Right hindlimb (tissue), 1 donor: ENCODE measurements around the gene DGUOK.

Experiments
- DNase-seq: peaks from one replicate; pipeline ENCODE4 v3.0.0-alpha.2; 2018

DGUOK gene

DNA sequence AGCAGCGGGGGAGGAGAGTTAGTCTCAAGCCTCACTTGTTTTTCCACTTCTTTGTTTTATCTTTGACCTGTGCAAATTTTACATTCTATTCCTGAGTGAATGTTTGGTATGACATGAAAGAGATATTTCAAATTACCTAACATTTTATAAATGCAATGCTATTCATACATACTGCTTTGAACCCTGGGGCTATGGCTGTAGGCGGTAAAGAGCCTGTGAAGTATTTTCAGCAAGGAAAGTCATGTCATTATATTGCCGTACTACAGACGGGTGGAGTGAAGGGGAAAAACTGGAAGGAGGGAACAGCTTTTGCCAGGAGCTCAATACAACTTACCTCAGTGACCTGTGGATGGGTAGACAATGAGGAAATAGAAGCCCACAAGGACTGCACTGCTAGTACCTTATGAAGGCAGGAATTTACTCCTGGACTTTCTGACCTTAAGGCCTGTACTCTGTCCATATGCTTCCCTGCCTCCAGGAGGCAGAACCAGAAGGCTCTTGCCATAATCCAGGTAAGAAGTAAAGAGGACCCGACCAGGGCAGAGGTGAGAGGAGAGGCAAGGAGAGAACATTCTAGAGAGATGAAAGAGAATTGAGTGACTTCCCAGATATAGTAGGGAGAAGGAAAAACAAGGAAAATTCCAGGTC, 29.7 kb downstream of the DGUOK start:
- DNase-seq = no peak

DNA sequence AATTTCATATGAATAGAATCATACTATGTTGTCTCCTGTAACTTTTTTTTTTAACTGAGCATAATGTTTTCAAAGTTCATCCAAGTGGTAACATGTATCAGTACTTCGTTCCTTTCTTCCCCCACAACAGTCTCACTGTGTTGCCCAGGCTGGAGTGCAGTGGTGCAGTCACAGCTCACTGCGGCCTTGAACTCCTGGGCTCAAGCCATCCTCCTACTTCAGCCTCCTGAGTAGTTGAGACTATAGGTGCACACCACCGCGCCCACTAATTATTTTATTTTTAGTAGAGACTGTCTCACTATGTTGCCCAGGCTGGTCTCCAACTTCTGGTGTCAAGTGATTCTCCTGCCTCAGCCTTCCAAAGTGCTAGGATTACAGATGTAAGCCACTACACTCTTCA, 34.6 kb downstream of the DGUOK start:
- DNase-seq = no peak

DNA sequence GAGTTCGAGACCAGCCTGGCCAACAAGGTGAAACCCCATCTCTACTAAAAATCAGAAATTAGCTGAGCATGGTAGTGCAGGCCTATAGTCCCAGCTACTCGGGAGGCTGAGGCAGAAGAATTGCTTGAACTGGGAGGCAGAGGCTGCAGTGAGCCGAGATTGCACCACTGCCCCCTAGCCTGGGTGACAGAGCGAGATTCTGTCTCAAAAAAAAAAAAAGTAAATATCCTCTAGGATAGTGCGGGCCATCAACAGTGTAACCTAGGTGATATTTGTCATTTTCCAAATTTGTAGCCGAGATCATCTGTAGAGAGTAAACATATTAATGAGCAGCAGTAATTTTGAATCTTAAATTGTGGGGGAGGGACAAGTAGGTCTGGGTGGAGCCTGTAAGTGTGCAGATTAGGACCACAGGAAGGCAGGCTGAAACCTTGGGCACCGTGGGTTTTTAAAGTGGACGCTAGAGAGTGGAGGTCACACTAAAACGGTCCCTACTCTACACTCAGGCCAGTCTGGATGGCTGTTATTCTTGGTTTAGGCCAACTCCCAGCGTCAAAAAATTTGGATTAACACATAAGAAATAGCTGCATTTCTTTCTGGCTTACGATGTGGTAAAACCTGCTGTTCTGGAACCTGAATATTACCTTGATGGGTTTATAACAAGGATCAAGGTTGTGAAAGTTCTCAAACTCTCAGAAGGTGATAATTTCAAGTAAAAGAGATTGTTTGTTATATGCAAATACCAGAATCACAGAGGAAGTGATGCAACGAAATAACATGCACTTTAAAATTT, 35.3 kb downstream of the DGUOK start:
- no peak for DNase-seq

DNA sequence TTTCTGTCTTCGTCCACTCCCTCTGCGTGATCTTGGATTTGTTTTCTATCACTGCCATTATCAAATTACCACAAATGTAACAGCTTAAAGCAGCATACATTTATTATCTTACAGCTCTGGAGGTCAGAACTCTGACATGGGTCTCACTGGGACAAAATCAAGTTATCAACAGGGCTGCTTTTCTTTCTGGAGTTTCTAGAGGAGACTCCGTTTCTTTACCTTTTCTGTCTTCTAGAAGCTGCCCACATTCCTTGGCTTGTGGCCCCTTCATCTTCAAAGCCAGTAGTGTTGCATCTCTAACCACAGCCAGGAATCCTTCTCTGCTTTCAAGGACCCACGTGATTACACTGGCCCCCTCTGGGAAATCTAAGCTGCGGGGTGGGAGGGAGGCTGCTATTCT, 36.1 kb downstream of the DGUOK start:
- DNase-seq = no peak

DNA sequence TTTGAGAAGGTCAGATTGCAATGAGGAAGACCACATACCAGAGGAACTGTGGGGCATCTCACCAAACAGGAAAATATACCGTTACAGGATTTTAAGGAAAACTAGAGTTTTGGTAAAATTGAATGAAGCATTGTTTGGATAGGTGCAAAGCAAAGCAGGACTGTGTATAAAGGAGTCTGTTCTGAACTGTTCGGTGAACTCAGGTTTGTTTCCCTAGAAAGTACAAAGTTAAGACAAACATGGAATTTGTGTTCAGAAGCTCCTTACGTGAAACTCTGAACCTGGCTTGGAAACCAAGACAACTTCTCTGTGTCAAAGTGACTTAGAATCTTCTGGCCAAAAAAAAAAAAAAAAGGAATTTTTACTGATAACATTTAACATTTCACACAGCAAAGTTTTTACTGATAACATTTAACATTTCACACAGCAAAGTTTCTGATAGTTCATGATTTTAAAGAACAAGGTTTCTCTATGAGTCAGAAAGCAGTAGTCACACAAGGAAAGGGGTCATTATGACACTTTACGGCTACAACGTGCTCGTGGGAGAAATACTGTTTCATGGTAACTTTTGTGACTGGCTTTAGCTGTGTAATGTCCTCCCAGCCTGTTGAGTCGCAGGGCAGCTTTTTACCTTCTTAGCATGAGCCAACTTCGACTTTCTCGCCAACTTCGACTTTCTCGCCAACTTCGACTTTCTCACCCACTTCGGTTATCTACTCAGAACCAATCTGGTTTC, 36.9 kb downstream of the DGUOK start:
- DNase-seq = no peak

DNA sequence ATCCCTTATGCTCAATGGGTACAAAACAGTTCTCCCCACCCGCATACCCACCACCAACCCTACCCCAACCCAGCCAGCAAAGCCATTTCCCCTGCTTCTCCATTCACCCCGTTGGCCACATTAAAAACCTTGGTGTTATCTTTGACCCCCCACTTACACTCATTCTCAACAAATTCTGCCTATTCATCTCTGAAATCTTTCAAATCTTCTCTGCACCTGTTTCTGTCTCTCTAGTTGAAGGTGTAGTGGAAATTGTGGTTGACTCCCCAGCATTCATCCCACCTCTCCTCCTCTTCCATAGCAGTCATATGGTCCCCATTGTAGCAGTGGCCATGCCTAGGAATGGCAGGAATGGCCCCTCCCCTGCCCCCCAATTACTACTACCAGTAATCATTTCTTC, 37.5 kb downstream of the DGUOK start:
- no peak for DNase-seq

DNA sequence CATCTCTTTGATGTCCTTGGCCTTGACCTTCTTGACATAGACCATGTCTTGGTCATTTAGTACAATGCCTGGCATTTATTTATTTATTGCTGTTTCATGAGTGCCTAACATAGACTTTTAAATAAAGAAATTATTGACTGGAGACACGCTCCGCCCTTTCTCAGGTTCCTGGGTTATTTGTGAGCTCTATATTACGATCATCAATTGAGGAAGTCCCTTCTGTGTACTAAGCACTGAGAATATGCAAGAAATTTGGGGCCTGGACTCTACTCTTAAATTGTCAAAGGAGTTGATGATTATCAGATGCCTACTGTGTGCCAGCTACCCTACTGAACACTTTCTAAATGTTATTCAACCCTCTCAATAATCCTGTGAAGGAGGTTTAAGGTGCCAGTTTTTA, 38.4 kb downstream of the DGUOK start:
- no peak for DNase-seq

DNA sequence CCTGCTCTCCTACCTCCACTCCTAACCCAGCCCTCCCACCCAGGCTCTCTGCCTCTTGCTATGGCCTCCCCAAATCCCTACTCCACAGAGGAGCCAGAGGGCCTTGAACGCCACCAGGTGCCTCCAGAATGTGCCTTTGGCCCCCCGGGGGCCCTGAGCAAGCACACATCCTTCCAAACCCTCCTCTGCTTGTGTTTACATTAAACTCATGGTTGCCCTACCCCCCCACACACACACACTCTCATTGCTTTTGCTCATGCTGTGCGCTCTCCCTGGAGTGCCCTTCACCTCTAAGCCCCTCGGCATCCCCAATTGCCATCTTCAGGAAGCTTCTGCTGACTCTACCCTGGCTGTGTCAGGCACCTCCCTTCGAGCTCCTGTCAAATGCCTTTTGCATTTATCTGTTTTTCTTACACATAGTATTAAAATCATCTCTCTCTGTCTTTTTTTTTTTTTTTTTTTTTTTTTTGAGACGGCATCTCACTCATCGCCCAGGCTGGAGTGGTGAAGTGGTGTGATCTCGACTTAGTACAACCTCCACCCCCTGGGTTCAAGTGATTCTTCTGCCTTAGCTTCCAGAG, 41.8 kb downstream of the DGUOK start:
- DNase-seq = no peak

DNA sequence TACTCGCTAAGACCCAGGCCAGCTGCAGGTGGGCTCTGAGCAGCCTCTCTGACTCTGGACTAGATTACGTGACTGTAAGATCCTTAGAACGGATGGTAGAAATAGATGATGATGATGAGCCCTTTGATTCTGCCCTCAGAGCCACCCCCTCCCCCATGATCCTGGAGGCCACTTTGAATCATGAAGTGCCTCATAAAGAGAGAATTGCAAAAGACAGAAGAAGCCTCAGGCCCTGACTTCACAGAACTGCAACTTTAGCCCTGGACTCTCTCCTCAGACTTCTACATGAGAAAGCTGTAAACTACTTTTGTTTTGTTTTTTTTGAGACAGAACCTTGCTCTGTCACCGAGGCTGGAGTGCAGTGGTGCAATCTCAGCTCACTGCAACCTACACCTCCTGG, 42.7 kb downstream of the DGUOK start:
- DNase-seq = no peak

DNA sequence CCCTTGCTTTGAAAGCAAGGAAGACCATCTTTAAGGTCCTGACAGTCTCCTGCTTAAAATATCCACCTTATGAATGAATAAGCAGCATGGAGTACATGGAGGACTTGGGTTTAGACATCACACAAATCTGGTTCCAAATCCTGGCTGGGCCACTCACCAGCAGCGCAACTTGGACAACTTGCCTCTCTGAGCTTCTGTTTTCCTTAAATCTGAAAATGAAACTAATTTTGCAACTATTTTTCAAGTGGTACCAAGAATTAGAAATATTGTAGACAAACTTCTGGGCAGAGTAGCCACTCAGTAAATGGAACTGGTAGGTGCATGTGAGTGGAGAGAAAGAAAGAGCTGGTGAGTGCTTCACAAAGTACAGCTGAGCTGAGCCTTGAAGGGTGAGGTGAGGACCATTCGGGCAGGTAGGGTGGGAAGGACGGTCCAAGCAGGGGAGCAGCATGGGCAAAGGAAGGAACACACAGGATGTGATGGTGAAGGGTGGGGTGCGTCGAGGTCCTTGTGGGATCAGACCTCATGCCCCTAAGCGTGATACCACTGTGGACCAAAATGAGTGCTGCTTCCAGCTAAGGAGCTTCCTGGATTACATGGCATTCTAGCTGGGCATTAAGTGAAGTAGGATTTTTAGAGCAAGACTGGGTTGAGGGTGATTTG, 43.6 kb downstream of the DGUOK start:
- DNase-seq = no peak

DNA sequence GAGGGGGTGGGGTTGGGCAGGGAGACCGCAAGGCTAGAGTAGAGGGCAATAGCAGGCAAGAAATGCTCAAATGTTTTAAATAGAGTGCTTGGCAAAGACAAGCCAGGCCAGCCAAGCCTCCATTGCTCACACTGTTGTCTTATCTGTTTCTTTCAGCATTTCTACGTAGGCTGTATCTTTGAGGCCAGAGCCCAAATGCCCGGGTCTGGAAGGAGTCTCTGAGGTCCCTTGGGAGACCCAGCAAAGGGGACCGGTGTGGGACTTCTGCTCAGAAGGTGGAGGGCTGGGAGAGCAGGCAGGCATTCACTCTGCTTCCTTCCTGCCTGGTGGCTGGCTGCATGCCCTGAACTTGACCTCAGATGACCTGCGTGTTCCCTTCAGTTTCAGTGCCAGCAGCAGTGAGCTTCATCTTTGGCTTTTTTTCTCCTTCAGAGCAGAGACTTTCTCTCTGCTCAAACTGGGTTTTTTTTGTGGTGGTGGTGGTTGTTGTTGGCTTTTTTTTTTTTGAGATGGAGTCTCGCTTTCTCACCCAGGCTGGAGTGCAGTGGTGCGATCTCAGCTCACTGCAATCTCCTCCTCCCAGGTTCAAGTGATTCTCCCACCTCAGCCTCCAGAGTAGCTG, 44.3 kb downstream of the DGUOK start:
- no peak for DNase-seq

DNA sequence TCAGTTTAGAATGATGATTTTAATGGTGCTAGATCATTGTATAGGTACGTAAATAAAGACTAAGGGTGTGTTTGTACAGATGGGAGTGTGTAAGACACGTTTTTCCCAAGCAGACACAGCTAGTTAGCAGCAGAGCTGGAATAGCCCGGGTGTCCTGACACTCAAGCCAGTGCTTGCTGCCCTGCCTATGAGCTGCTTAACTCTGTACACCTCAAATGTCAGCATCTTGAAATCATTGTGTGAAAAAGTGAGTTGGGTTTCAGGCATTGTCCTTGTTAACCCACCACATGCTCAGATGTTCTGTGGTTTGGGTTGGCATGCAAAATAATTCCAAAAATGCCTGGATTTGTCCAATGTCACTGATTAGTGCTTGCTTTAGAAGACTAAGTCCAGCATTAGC, 45.0 kb downstream of the DGUOK start:
- no peak for DNase-seq

DNA sequence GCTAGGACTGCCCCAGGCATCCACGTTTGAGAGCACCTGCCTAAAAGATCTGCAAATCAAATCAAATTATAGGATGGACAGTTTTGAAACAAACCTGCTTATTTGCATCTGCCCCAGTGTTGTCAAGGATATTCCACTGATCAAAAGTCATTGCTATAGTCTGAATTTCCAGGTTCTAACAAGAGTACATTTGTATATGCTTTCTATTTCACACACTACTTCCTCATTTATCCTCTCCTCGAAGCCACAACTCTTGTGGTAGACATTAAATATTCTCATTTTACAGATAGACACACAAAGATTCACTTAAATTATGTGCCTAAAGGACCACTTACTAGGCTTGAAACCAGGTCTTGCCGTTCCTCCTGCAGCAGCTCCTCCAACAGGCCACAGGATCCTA, 46.2 kb downstream of the DGUOK start:
- DNase-seq = no peak

DNA sequence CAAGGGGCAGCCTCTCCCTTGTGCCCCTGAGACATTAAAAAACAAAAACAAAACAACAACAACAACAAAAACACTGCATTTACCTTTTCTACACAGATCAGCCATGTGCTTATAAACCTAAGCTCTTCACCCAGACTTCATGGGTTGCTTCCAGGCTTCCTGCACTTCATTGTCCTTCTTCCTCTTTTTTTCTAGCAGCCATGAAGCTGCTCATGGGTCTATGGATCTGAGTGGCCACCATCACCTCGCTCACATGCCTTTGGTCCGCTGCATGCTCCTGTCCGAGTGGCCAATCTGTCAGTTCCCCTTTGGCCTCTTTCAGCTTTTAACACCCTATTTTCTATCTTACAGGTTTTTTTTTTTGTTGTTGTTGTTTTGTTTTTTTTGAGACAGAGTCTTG, 49.1 kb downstream of the DGUOK start:
- no peak for DNase-seq

DNA sequence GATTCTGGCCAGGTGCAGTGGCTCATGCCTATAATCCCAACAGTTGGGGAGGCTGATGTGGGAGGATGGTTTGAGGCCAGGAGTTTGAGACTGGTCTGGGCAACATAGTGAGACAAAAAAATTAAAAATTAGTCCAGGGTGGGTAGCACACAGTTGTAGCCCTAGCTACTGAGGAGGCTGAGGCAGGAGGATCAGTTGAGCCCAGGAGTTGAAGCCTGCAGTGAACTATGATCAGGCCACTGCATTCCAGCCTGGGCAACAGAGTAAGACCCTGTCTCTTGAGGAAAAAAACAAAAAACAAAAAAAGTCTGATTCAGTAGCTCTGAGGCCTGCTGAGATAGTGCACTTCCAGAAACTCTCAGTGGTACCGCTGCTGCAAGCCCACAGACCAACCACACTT, 50.1 kb downstream of the DGUOK start:
- DNase-seq = no peak

DNA sequence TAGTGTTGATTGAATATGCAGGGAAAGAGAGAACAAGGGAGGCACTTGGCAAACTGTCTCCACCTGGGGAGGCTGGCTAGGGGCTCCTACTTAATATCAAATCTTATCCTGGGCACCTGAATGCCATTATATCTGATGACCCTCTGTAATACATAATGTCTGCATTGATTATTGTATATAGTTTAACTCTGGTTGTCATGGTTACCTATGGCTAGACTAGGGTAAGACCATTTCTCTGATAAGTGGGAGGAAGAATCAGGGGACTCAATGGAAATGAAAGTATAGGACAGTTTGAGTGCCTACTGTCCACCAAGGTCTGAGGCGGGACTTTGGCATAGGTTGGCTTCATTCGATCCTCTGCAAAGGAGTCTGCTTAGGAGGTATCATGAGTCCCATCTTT, 50.8 kb downstream of the DGUOK start:
- DNase-seq = no peak

DNA sequence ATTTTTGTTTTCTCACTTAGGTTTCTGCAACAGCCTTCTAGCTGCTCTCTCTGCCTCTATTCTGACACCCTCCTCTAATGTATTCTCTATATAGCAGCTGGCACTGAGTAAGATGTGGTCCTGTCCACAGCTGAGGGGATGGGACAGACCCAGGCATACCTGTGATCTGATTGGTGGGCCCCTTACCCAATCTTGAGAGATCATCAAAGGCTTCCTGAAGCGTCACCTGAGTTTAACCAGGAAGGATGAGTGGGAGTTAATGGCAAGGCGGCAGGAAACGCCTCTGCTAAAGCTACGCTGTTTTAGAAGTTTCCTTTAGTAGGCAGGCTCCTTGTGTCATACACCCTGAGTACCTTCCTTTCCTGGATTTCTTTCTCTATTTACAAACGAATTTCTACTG, 52.3 kb downstream of the DGUOK start:
- no peak for DNase-seq

DNA sequence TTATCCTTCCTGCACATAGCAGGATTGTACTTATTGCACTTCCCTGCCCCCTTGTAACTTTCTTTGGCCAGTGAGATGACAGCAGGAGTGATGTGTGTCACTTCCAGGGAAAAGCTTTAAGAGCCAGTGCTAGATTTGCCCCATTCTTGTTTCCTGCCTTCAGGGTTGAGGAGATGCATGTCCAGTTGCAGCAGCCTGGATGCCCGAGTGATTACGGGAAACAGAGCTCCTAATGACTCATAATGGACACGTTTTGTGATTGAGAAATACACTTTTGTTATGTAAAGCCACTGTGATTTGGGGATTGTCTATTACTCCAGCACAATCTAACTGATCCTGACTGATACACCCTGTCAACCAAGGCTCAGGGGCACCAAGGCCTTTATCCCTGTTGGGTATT, 53.0 kb downstream of the DGUOK start:
- DNase-seq = no peak

DNA sequence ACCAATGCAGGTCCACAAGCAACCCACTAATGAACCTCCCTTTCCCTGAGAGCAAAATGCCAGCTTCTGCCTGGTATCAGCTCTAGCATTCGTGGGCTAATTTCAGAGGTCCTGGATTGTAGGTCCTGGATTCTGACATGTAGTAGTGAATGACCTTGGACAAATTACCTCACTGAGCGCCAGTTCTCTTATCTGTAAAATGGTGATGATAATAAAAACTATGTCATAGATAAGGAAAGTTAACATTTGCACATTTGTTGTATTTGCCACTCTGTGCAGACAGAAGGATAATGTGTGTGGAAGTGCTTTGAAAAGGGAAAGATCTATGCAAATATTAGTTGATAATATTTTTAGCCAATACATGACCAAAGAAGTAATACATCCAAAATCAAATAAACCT, 53.9 kb downstream of the DGUOK start:
- DNase-seq = no peak

DNA sequence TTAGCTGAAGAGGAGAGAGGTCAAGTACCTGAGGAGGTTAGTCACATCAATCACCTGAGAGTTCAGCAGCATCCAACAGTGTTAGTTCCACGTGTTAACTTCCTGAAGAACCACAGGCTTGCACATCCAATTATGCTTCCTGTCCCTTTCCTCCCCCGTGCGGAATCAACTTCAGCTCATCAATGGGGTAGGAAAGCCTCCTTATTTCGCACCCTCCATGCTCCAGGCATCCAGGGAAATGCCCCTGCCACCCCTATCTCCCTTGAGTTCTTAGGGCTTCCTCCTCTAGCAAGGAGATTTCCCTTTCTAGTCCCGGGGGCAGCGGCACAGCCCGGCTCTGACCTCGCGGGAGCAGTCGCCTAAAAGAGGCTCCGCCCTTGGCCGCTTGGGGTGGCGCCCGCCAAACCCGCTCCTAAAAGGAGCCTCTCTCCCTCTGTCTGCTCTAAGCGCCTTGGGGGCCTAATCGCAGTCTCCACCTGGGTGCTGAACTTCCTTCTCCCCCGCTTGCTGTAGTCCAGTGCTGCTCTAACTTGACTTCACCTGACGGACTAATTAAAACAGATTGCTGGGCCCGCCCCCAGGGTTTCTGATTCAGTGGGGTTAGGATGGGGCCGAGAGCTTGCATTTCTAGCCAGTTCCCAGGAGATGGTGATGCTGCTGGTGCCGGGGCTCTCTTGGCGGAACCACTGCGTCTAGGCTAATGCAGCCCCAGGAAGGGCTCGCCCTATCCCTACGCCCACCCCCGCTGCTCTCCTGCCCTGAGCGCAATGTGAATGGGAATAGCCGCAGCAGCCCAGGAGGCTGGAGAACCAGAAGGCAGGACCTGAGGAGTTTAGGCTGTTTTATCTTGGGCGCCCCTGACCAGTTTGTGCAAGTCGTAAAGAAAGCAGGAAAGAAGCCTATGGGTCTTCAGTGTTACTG, 54.7 kb downstream of the DGUOK start:
- DNase-seq = no peak

DNA sequence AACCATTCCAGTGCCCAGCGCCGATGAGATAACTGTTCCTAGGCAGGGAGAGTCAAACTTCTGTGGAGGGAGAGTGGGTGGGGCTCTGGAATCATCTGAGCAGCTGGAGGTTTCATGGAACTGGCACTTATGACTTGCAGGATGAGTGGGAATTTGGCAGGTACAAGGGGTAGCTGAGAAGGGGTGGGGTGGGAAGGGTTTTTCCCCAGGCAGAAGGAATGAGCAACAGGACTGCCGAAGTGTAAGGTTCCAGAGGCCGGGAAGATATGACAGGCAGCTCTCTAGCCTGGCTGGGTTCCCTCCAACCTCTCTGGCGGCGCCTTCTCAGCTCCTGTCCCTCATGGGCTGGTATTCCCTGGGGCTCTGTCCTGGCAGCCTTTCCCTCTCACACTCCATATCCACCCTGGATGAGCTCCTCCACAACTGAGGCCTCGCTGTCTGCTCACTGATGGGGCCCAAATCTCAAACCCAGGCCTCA, 55.5 kb downstream of the DGUOK start:
- DNase-seq = no peak
